Common myeloid progenitor, CD34-positive (primary cell): ENCODE measurements around the gene IMMP2L.

Source experiments
- CTCF ChIA-PET: fragments of 350-600 bp; sonication (Branson Sonifier 250); formaldehyde crosslinking; loops from one replicate; lab custom pipeline; 2021; ENCODE audit warnings: antibody characterized with exemption; lab: Charles Lee
- POLR2A ChIA-PET: fragments of 350-600 bp; sonication (Branson Sonifier 250); formaldehyde crosslinking; loops from one replicate; lab custom pipeline; 2021; ENCODE audit warnings: antibody characterized with exemption; lab: Charles Lee
- DNase-seq, 3 donors: peaks; one replicate each; pipeline versions ENCODE4 v3.0.0 to v3.0.0-alpha.2; 2013
- H3K27ac ChIP-seq, 2 experiments: 1 replicate in 1 of 2; 2 replicates in 1 of 2; pipeline ENCODE4 v1.7.0; 2013; ENCODE audit warnings: inconsistent platforms in 2 of 2, low read length in 2 of 2, mild to moderate bottlenecking in 2 of 2, low read depth in 1 of 2, moderate library complexity in 1 of 2; ENCODE audit not compliant: severe bottlenecking in 2 of 2, insufficient read depth in 1 of 2, poor library complexity in 1 of 2
- H3K27me3 ChIP-seq, 5 experiments: replicated peaks in 2 of 5; 1 replicate in 3 of 5; 2 replicates in 2 of 5; pipeline versions ENCODE4 v1.6.1 to v1.7.0; 2013; ENCODE audit warnings: low read length in 4 of 5, mild to moderate bottlenecking in 2 of 5, moderate library complexity in 2 of 5, inconsistent platforms in 1 of 5; ENCODE audit not compliant: insufficient read depth in 5 of 5, control insufficient read depth in 4 of 5
- H3K36me3 ChIP-seq, 4 experiments: 1 replicate in 2 of 4; 2 replicates in 2 of 4; pipeline versions ENCODE4 v1.6.1 to v1.7.0; 2013; ENCODE audit warnings: low read length in 3 of 4, control low read depth in 1 of 4, mild to moderate bottlenecking in 1 of 4; ENCODE audit not compliant: control insufficient read depth in 4 of 4, insufficient read depth in 4 of 4
- H3K4me1 ChIP-seq, 4 experiments: 1 replicate in 3 of 4; 2 replicates in 1 of 4; pipeline versions ENCODE4 v1.6.1 to v1.7.1; 2013; ENCODE audit warnings: low read length in 3 of 4, mild to moderate bottlenecking in 3 of 4, control low read depth in 1 of 4, inconsistent platforms in 1 of 4, moderate library complexity in 1 of 4; ENCODE audit not compliant: control insufficient read depth in 4 of 4, insufficient read depth in 4 of 4; ENCODE audit errors: control extremely low read depth in 1 of 4
- H3K4me3 ChIP-seq, 7 experiments: 1 replicate in 4 of 7; 2 replicates in 3 of 7; pipeline versions ENCODE4 v1.5.1 to v1.7.0; 2013; ENCODE audit warnings: mild to moderate bottlenecking in 7 of 7, low read length in 6 of 7, moderate library complexity in 6 of 7, inconsistent platforms in 2 of 7, low read depth in 2 of 7, control low read depth in 1 of 7; ENCODE audit not compliant: insufficient read depth in 4 of 7, control insufficient read depth in 1 of 7; ENCODE audit errors: extremely low read depth in 1 of 7
- H3K9me3 ChIP-seq, 5 experiments: 1 replicate in 4 of 5; 2 replicates in 1 of 5; pipeline versions ENCODE4 v1.6.1 to v1.7.1; 2013; ENCODE audit warnings: low read length in 4 of 5, mild to moderate bottlenecking in 2 of 5, inconsistent platforms in 1 of 5, low read depth in 1 of 5, moderate library complexity in 1 of 5; ENCODE audit not compliant: control insufficient read depth in 4 of 5, insufficient read depth in 2 of 5; ENCODE audit errors: control extremely low read depth in 1 of 5
- WGBS: methylation state at CpG from one replicate; pipeline ENCODE4 v1.1.5; 2013; ENCODE audit not compliant: insufficient coverage; 5-methylcytosine and 5-hydroxymethylcytosine counted together

The IMMP2L gene

GRCh38 chr7:110633313-110633712 is 929.0 kb downstream of the IMMP2L start:
- DNase-seq, result no peak
- Histone ChIP-seq H3K9me3 (peaks cover 0 to 7% (median 0%) of the 10 kb centered on the region in 5 experiments), H3K4me3 (no peak overlapping the region), H3K36me3 (no peaks in the 10 kb centered on the region), H3K27ac (no peak overlapping the region), H3K4me1 (no peaks in the 10 kb centered on the region), H3K27me3 (no peaks in the 10 kb centered on the region)
- ChIA-PET CTCF (no interaction called here), POLR2A (no interaction called here)
- 70% methylated on average over 2 of the region's 2 CpGs for WGBS

DNA sequence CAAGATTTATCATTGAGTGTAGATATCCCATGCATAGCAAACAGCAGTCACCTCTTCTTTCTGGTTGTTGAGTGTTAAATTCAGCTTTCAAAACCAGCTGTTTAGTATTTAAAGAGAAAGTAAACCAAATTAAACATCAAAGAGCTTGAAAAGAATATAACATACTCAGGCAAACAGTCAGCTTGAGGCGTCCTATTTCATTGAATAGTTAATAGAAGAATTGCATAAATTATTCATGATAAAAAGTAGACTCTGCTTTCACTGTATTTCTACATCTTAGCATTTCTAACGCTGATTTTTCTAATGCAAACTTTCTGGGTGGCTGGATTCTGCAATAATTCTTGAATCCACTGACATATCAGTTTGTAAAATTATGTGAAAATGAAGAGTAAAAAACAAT is 935.9 kb downstream of the IMMP2L start:
- Histone ChIP-seq H3K4me1 (no peaks in the 10 kb centered on the region), H3K4me3 (no peak overlapping the region), H3K36me3 (no peaks in the 10 kb centered on the region), H3K27ac (no peak overlapping the region), H3K27me3 (no peaks in the 10 kb centered on the region), H3K9me3 (peaks cover 0 to 3% (median 0%) of the 10 kb centered on the region in 5 experiments)
- CTCF ChIA-PET, result no interaction called here
- POLR2A ChIA-PET, result no interaction called here
- no CpG with 5 or more reads among the region's 2 CpGs for WGBS
- DNase-seq, result no peak

DNA sequence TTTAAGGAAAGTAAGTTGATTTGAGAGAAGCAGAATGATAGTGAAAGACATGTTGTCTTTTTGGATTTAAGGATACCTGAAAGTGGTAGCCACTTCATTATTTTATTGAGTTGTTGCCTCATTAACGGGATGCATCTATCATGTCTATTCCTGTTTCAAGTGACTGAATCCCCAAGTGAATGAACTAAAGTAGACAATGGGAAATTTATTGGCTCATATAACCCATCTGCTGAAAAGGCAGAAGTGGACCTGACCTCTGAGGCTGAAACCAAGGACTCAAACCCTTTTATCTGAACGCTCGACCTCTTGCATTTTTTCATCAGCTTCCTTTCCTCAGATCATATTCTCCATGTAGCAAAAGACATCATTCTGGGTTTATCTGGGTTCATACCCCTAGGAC is 937.0 kb downstream of the IMMP2L start:
- Histone ChIP-seq H3K4me3 (no peak overlapping the region), H3K4me1 (no peaks in the 10 kb centered on the region), H3K27me3 (no peaks in the 10 kb centered on the region), H3K36me3 (no peaks in the 10 kb centered on the region), H3K9me3 (no peaks in the 10 kb centered on the region), H3K27ac (no peak overlapping the region)
- WGBS, result 100% methylated on average over 1 of the region's 3 CpGs
- ChIA-PET CTCF (no interaction called here), POLR2A (no interaction called here)
- no peak for DNase-seq

DNA sequence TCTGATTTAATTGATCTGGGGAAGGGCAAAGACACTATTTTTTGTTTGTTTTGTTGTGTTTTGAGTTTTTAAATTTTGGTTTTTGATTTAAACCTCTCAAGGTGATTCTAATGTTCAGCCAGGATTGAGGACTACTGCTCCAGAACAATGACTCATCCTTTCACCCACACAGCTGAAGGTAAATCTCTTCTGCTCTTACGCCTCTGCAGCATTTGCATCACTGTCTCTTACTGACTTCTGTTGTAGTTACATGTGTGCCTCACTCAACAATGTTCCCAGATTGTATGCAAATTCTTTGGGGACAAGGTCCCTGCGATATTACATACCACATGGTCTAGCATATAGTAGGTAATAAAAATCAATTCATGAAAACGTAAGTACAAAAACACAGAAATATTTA is 938.9 kb downstream of the IMMP2L start:
- POLR2A ChIA-PET, result no interaction called here

DNA sequence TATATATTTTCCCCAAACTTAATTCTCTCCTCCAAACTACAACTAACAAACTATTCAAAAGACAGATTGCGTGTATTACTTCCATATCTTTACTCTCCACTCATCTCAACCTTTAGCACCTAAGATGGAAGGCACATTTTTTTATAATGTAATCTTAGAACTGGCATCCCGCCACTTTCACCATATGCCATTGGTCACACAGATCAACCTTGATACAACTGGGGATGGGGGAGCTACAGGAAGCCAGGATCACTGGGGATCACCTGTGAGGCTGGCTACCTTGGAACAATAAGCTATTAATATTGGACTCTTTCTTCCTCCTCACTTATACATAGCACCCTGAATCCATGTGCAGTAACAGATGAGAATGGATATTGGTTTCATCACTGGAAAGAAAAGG is 941.0 kb downstream of the IMMP2L start:
- POLR2A ChIA-PET, result no interaction called here
- H3K4me3 ChIP-seq, result no peak overlapping the region
- H3K9me3 ChIP-seq, result peaks cover 0 to 2% (median 0%) of the 10 kb centered on the region in 5 experiments
- WGBS, result no CpG with 5 or more reads among the region's 2 CpGs
- no peak for DNase-seq
- no peaks in the 10 kb centered on the region for H3K4me1 ChIP-seq
- CTCF ChIA-PET, result no interaction called here
- no peaks in the 10 kb centered on the region for H3K27me3 ChIP-seq
- H3K36me3 ChIP-seq, result no peaks in the 10 kb centered on the region
- H3K27ac ChIP-seq, result no peak overlapping the region

More for the DNA sequence above, 938.9 kb downstream of the IMMP2L start:
- no peak for DNase-seq
- Histone ChIP-seq H3K36me3 (no peaks in the 10 kb centered on the region), H3K4me1 (no peaks in the 10 kb centered on the region), H3K27me3 (no peaks in the 10 kb centered on the region), H3K27ac (no peak overlapping the region), H3K9me3 (no peaks in the 10 kb centered on the region), H3K4me3 (no peak overlapping the region)
- CTCF ChIA-PET, result no interaction called here
- WGBS, result 100% methylated on average over 1 of the region's 3 CpGs

DNA sequence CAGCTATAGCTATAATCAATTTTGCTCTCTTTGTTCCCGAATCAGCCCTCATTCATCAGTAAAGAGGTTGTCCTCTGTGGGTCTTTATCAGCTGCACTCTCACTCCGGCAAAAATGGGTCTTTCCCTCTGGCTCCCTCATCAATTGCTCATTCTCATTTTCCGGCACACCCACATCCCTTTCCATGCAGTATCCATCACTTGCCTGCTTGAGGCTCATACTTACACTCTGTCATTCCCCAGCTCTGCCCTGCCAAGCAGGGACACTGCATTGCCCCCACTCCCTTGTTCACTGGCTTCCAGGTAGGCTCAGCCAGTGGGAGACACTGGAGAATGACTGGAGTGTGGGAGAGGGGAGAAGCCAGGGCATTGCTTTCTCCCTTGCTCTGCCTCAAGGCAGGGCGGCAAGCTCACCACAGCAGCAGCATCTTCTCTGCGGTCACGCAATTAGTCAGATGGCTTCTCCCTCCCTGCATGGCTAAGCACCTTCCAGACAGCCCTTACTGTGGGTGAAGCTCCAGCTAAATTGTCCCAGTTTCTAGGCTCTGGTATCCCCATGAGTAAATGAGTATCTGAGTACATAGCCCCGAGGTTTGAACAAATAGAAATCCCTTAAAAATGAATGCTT is 942.1 kb downstream of the IMMP2L start:
- ChIA-PET CTCF (no interaction called here), POLR2A (no interaction called here)
- no peaks in the 10 kb centered on the region for H3K27me3 ChIP-seq
- WGBS, result 96% methylated on average over 6 of the region's 7 CpGs
- DNase-seq, result no peak
- peaks cover 0 to 2% (median 0%) of the 10 kb centered on the region in 5 experiments for H3K9me3 ChIP-seq
- no peaks in the 10 kb centered on the region for H3K36me3 ChIP-seq
- no peak overlapping the region for H3K27ac ChIP-seq
- H3K4me1 ChIP-seq, result no peaks in the 10 kb centered on the region
- H3K4me3 ChIP-seq, result no peak overlapping the region
